Measurements from ENCODE around the gene ACOX1.

The ACOX1 gene

DNA sequence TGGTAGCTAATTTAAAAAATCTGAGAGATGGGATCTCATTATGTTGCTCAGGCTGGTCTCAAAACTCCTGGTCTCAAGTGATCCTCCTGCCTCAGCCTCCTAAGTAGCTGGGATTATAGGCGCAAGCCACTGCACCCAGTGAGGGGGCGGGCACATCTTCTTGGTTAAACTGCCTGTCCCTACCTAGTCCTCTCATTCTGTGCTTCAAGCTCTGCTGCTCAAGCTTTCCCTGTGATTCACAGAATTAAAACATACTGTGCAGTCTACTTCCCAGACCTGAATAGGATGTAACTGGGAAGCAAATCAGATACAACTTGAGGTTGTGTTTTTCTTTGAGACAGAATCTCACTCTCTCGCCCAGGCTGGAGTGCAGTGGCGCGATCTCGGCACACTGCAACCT, 76.6 kb downstream of the ACOX1 start:
- no peak for DNase-seq

DNA sequence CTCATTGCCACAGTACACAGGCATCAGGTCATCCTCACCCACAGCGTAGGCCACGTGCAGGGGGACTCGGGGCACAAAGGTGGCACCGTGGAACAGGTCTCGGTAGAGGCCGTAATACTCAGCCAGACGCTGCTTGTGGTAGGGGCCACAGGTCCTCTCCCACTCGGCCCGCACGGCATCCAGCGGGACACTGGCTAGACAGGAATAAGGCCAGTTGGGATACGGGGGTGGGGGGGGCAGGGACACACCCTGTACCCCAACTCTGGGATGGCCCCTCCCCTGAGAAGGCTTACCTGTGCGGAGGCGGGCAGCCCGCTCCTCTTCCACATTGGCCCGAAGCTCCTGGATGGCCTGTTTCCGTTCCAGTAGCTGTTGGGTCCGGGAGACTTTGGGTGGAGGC, 77.2 kb downstream of the ACOX1 start:
- DNase-seq: no peak

DNA sequence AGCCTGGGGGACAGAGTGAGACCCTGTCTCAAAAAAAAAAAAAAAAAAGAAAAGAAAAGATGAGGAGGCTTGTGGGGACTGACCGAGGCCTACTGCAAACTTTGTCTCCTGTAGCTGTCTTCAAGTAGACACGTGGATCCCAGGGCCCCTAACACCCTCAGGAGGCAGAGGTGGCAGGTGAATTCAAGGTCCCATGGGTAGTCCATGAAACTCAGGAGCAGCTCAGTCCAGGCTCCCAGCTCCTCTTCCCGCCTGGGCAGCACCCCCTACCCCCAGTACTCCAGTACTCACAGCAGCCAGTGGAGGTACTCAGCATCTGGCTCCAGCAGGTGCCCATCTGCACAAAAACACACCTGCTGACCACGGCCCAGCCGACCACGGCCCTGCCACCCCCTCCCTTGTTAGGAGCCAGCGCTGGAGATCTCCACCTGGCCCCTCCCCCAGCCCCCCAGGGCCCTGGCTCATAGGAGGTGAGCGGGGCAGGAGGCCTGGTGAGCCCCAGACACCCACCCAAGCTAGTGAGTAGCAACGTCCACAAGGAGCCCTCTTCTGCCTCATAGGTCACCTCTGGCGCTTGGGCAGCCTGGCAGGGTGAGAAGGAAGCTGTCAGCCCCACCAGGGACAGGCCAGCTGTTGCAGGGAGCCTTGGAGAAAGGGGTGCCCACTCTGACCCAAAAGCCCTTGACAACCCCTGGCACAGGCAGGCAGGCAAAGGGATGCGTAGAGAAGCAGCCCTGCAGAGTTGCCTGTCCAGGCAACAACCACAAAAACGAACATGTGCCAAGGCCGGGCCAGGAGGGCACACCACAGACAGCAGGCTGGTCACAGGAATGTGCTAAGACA, 78.1 kb downstream of the ACOX1 start:
- DNase-seq: no peak

DNA sequence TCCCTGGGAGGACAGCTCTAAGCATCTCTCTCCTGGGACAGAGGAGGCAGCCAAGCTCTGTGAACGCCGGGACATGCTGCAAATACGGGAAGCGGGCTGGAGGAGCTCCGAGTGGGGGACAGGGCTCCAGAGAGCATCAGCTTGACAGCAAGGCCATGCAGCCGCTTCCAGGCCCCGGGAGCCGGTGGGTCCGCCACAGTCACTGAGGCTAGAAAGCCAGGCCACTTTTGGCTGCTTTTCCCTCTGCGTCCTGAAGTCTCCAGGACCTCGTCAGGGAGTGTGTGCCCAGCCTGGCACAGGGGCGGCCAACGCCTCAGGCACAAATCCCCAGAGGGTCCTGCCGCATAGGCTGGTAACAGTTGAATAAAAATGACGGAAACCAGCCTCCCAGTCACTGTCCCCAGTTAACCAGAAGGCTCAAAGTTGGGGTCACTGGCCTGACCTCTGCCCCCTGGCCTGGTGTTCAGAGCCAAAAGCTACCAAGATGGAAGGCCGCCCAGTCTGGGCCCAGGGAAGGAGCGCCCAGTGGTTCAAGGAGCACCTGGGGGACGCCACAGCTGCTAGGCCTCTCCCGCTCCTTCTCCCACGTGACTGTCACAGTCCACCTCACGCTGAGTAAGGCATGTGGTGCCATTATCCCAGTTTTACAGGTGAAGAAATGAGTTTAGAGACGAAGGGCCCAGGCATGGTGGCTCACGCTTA, 79.0 kb downstream of the ACOX1 start:
- DNase-seq: no peak

DNA sequence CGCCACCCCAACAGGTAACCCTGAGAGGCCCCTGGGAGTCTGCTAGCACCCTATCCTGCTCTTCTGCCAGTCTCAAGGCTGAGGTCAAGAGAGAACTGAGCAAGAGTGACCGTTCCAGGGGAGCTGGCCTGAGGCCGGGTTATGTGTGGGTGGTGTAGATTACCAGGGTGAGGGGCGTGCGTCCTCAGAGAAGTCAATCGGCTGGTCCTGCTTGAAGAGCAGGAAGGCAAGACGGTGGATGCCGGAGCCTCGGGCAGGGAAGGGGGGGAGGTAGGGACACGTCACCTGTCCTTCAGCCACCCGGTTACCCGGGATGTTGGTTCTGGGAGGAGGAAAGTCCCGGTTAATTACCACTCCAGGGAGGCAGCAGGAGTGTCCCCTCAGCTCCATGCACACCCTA, 79.6 kb downstream of the ACOX1 start:
- DNase-seq: no peak

DNA sequence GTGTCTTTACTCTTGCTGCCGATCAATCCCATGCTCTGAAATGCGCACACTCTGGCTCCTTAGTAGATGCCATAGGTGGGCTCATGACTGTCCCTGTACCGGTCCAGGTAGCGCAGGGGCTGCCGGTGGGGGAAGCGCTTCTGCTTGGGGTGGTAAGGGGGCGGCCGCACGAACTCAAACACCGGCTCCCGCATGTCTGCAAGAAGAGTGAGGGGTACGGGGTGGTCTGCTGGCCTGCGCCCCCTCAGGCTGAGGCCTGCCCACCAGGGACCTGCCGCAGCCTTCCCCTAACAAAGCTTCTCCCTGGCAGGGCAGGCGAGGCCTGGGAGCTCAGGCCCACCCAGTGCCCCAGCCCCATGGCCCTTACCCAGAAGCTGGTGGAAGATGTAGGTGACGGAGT, 80.2 kb downstream of the ACOX1 start:
- no peak for DNase-seq

DNA sequence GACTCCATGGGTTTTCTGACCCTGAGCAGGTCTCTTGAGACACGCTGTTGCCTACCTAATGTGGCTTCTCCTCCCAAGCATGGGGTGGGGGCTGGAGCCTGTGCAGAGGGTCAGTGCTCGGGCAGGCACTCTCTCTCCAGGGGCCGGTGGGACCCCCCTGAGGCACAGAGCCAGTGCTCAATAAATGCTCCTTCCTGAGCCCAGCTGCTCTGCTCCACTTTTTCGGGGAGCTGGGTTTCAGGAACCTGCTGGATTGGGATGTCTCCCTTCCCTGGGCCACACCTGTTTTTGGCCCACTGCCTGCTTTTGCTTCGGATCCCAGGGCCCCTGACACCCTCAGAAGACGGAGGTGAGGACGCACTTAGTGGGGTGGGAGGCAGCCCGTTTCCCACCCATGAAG, 80.9 kb downstream of the ACOX1 start:
- DNase-seq: no peak

DNA sequence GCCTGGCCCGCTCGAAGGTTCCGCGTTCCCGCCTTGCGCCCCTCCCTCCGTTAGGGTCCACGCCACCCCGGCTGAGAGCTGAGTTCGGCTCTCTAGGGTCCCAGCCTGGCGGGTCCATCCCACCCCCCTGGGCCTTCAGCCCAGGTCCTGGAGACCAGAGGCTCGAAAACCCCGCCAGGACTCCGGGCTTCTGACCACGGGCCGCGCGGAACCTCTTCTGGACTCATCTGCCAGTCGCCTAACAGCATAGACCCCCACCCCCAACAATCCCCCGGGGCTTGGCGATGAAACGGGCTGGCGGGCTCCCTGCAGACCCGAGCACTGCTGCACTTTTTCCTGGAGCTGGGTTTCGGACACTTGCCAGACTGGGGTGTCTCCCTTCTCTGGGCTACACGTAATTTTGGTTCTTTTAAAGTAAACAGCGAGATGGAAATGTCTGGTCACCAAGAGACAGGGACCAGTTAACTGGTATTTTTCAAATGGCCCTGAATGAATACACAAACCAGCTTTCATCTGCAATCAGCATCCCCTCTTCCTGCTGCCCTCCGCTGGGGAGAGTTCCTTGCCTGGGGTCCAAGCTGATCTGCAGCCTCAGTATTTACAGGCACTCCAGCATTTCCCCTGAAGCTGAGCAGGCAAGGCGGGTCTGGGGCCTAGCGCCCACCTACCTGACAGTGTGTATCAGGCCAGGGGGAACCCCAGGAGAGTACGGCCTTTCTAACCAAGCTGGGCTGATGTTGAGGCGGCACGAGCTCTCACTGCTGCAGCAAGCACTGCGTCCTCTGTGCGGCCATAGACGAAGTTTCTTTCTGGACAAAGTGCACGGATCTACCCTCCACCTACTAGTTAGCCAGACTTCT, 81.6 kb downstream of the ACOX1 start:
- no peak for DNase-seq

DNA sequence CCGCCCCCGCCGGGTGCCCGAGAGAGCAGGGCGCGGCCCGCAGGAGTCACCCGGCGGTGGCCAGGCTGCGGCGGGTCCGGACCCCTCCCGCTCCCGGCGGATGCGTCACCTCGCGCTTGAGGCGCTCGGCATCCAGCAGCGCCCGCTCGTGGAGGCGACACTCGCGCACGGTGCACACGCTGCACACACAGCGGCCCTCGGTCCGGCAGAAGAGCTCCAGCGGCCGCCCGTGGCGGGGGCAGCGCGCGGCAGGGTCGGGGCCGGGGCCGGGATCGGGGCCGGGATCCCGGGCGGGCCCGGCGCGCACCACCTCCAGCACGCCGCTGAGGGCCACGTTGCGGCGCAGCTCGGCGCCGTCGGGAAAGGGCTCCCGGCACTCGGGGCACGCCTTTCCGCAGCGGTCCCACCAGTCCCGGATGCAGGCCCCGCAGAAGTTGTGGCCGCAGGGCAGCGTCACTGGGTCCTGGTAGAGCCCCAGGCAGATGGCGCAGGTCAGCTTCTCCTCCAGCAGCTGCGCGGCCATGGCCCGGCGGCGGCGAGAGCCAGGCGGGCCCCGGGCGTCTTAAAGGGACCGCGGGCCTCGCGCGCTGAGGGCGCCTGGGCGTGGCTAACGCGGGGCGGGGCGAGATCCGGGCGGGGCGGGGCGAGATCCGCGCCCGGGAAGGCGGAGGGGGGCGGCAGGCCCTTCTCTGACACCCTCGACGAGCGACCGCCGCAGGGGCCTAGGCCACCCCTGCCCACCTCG, 82.4 kb downstream of the ACOX1 start, which contains the start of gene TRIM65:
Gene TRIM65, minus strand, starts transcription at position 537 of the 745 bp plus-strand sequence. Its CDS starts 14 bp downstream, at position 523.
- DNase-seq: peak; percentile 86

DNA sequence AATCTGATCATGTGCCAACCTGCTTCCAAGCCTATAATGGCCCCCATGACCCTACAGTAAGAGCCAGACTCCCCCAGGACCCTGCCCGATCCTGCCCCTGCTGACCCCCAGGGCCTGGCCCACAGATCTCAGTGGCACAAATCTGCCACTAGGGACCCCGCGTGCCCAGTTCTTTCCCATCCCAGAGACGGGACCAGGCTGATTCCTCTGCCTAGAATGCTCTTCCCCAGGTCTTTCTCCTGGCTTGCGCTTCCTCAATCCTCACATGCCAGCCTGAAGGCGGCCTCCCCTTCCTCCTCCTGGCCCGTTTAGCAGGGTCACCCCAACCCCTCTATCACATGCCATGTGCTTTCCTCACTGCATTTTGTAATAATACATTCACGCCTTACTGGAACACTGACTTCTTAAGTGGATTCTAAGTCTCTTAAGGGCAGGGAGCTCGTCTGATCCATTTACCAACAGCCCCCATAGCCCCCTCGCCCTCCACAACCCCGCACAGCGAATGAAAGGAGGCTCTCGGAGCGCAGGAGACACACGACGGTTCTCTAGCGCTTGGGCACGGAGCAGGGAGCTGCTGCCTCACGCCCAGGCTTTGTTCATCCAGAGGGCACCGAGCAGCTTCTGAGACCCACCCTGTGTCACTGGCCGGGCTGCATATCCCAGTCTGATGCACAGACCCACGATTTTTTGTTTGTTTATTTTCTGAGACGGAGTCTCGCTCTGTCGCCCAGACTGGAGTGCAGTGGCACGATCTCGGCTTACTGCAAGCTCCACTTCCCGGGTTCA, 83.4 kb downstream of the ACOX1 start:
- peak; percentile 49 for DNase-seq

DNA sequence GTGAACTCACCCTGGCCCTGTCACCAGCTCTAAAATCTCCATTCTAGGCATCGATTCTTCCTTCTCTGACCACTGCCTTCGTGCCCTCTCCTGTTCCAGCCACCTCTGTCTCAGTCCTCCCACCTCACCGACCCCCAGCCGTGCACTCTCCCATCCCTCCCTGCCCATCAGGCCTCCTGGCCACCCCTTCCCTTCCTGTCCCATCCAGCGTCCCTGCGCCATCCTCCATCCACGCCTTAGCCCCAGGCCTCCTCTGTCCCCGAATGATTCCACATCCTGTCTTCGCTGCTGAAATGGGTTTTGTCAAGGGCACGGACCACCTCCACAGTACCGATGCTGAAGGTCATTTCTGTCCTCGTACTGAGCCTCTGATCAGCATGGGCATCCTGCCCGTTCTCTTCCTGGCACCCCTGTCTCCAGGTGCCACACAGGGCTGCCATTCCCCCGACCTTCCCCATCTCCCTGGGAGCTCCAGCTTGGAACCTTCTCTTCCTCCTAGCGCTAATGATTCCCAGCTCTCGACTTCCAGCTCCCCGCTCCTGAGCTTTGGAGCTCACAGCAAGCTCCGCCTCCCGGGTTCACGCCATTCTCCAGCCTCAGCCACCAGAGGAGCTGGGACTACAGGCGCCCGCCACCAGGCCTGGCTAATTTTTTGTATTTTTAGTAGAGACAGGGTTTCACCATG, 84.8 kb downstream of the ACOX1 start:
- no peak for DNase-seq

DNA sequence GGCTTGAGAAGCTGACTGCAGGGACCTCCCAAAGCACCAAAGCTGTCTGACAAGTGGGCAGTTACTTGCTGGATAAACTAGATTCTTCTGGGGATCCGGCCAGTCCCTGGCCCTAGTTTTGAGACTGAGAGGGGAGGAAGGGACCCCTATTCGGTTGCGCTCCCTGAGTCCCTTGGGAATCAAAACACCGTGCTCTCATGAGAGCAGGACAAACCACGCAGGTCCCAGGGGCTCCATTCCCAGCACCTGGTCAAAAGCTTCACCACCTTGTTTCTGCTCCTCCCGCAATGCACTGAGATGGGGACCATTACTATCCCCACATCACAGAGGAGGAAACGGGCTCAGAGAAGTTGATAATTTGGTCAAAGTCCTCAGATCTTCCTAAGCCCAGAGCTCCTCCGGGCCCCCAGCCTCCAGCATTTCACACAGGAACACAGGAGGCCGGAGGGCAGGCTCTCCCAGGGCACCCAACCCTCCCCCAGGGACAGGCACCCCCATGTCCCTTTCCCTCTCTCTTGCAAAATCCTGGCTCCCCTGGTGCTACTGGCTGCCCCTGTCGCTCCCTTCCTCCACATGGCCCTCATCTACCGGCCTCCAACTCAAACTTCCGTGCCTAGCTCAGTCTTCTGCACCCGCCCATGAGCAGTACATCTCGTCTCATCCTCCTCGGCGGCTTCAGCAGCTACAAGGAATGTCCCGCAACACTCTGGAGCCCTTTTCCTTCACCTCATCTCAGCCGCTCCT, 85.5 kb downstream of the ACOX1 start:
- DNase-seq: no peak

DNA sequence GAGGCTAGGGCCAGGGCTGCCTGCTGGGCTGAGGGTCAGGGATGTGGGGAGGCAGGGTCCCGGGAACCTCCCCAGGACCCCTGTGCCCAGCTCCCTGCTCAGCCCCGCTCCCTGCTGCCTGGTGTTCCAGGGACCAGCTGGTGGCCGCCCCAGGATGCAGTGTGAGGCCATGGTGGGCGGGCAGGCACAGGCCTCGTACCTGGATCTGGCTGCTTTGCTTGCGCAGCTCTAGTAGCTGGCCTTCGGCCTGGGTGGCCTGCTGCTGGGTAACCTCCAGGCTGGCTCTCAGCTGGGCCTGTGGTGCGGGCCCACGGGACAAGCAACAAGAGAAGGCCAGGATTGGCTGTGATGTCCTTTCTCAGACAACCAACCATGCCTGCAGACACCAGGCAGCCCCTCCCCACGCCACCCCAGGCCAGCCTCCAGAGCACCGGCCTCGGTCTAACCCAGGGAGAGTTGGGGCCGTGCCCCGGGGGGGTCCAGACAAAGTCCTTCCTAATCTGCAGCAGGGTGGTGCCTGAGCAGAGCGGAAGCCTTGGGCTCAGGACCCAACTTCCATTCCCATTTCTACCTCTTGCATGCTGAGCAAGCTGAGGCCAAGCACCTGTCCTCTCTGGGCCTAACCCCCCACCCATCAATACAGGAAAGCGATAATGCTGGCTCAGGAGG, 86.3 kb downstream of the ACOX1 start:
- no peak for DNase-seq

DNA sequence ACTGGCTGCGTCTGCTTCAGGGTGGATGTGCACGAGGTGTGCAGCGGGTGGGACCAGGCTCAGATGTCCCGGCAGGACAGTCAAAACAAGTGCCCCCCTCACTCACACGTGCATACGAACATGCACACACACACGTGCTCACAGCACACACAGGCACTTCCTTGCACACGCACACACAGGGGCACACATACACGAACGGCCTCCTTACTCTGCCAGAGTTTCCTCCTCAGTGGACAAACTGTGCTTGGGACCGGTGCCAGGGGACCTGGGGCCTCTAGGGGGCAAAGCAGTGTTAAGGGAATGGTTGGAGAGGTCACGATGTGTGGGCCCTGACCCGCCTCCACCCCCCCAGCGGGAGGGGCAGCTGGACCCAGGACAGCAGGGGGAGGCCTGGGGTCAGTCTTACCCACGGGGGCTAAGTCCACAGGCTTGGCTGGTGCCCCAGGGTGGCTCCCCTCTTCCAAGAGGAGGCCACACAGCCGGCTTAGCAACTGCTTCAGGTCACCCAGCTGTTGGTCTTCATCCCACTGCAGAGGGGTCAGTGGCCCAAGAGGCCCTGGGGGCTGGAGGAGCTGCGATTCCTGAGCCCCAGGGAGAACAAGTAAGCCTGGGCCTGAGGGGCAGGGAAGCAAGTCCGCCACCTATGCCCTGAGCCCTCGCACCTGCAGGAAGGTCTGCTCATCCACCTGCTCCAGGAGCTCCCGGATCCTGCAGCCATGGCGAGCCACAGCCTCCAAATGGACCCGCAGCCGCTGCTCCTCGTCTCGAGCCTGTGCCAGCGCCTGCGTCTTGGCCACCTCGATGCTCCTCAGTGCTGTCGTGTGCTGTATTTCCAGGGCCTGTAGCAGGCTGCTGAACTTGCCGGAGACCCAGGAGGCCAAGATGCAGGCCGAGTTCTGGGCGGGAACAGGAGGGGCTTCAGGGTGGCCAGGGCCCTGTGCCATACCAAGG, 87.1 kb downstream of the ACOX1 start:
- DNase-seq: no peak
